Osteocyte (in vitro differentiated cells): ENCODE data around the gene DDX1. TPM values are rescaled to one million over a fixed set of nuclear protein-coding genes. Genes with fewer than 3 reads are reported as not detected.

Experiments used
- DNase-seq: peaks from one replicate; pipeline ENCODE4 v3.0.0; 2021; ENCODE audit warnings: mixed read lengths; ENCODE audit not compliant: unreplicated experiment; ENCODE audit errors: extremely low spot score
- H3K27ac Mint-ChIP-seq: one replicate; pipeline ENCODE4 v1.8.0; 2021; ENCODE audit warnings: mild to moderate bottlenecking, mixed read lengths; ENCODE audit not compliant: unreplicated experiment
- H3K27me3 Mint-ChIP-seq: one replicate; pipeline ENCODE4 v1.8.0; 2021; ENCODE audit warnings: mixed read lengths; ENCODE audit not compliant: unreplicated experiment
- H3K36me3 Mint-ChIP-seq: one replicate; pipeline ENCODE4 v1.8.0; 2021; ENCODE audit warnings: mixed read lengths; ENCODE audit not compliant: unreplicated experiment
- H3K4me1 Mint-ChIP-seq: one replicate; pipeline ENCODE4 v1.8.0; 2021; ENCODE audit warnings: mixed read lengths; ENCODE audit not compliant: unreplicated experiment
- H3K4me3 Mint-ChIP-seq: one replicate; pipeline ENCODE4 v1.8.0; 2021; ENCODE audit warnings: mild to moderate bottlenecking, moderate library complexity, mixed read lengths; ENCODE audit not compliant: unreplicated experiment
- H3K9me3 Mint-ChIP-seq: one replicate; pipeline ENCODE4 v1.8.0; 2021; ENCODE audit warnings: mixed read lengths; ENCODE audit not compliant: unreplicated experiment
- CTCF ChIP-seq: fragments of 200-600 bp; sonication (generic); IDR thresholded peaks from 2 replicates; pipeline ENCODE4 v1.5.0; 2021; ENCODE audit warnings: antibody characterized with exemption, mild to moderate bottlenecking, moderate library complexity
- total RNA-seq: library from RNA; stranded (reverse); gene quantifications from 2 replicates; pipeline ENCODE4 v1.2.1, GENCODE V29; 2021

DDX1 gene
- total RNA-seq, 1 donor from 2014 or later: 90.7 TPM

DNA sequence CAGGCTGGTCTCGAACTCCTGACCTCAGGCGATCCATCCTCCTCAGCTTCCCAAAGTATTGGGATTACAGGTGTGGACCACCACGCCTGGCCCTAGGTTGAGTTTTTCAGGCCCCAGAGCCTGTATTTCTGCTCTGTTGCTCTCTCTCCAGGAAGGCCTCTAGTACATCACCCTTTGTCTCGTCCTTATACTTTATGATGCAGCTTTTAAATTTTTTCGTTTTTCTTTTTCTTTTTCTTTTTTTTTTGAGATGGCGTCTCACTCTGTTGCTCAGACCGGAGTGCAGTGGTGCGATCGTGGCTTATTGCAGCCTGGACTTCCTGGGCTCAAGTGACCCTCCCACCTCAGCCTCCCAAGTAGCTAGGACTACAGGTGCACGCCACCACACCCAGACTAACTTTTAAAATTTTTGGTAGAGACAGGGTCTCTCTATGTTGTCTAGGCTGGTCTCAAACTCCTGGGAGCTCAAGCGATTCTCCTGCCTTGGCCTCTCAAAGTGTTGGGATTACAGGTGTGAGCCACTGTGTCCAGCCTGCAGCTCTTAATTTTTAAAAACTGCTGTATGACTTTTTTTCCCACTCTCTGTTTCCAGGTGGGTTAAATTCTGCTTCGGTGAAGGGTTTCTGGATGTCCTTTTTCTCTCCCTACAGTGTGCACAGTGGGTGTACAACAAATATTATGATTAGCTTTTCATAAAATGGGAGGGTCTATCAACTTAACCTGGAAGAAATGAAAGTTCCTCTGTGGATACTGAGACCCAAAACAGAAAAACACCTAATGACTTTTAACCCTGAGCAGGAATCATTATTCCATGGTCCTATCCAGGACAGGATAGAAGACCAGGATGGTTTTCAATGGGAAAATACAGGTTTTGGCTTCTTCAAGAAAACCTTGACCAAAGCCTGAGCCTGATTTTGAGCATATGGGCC lies 47.9 kb downstream of the DDX1 start:
- peaks cover 37% of the 10 kb centered on the region for H3K4me1 Mint-ChIP-seq
- peaks cover 7% of the 10 kb centered on the region for H3K9me3 Mint-ChIP-seq
- H3K27ac Mint-ChIP-seq: no peak overlapping the region
- H3K27me3 Mint-ChIP-seq: peaks cover 3% of the 10 kb centered on the region
- H3K4me3 Mint-ChIP-seq: no peak overlapping the region
- no peak for TF ChIP-seq CTCF
- peaks cover 14% of the 10 kb centered on the region for H3K36me3 Mint-ChIP-seq
- DNase-seq: no peak

DNA sequence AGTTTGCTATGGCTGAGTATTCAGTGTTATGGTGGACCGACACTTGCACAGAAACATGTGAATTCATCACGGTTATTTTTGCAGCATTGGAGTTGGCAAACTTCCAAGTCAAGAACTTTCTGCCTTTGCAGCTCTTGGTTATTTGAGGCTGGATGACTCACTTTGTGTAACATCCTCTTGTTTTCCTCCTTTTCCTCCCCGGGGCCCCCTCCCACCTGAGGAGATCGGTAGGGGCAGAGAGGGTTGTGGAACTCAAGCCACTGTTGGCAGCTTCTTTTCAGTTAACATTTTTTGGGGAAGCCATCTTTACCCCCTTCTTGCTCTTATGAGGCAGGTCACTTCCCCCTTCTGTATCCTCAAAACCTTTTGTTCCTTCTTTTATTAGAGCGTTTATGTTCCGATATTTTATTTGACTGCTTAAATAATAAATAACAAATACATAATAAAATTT lies 48.6 kb downstream of the DDX1 start:
- DNase-seq: no peak
- Mint-ChIP-seq H3K36me3 (peaks cover 12% of the 10 kb centered on the region), H3K4me3 (no peak overlapping the region), H3K27ac (no peak overlapping the region), H3K4me1 (peaks cover 30% of the 10 kb centered on the region), H3K9me3 (peaks cover 7% of the 10 kb centered on the region), H3K27me3 (peaks cover 3% of the 10 kb centered on the region)
- no peak for TF ChIP-seq CTCF

- Mint-ChIP-seq H3K4me1 (peaks cover 29% of the 10 kb centered on the region), H3K4me3 (no peak overlapping the region)
Observed at GRCh38 chr2:15640784-15641183, 49.1 kb downstream of the DDX1 start.

GRCh38 chr2:15641530-15641982 lies 49.9 kb downstream of the DDX1 start:
- no peak overlapping the region for H3K27ac Mint-ChIP-seq
- peaks cover 7% of the 10 kb centered on the region for H3K9me3 Mint-ChIP-seq
- H3K4me3 Mint-ChIP-seq: no peak overlapping the region
- H3K36me3 Mint-ChIP-seq: peaks cover 12% of the 10 kb centered on the region
- no peak for TF ChIP-seq CTCF
- DNase-seq: no peak
- H3K4me1 Mint-ChIP-seq: peaks cover 29% of the 10 kb centered on the region
- peaks cover 3% of the 10 kb centered on the region for H3K27me3 Mint-ChIP-seq

More at GRCh38 chr2:15640784-15641183, 49.1 kb downstream of the DDX1 start:
- peaks cover 7% of the 10 kb centered on the region for H3K9me3 Mint-ChIP-seq
- DNase-seq: no peak
- H3K27ac Mint-ChIP-seq: no peak overlapping the region
- peaks cover 12% of the 10 kb centered on the region for H3K36me3 Mint-ChIP-seq
- H3K27me3 Mint-ChIP-seq: peaks cover 3% of the 10 kb centered on the region
- no peak for TF ChIP-seq CTCF
